ENCODE results near the gene GAS6.
"Not testable (repeated sequence)": the region's sequence is repeated elsewhere in the genome, so short reads cannot be mapped to it uniquely, and the experiment has no call there.

Gene GAS6

GRCh38 chr13:113886561-113887112, 22.8 kb upstream of the GAS6 start:
- no peak for DNase-seq

GRCh38 chr13:113884821-113885220, 20.9 kb upstream of the GAS6 start:
- DNase-seq, result no peak

DNA sequence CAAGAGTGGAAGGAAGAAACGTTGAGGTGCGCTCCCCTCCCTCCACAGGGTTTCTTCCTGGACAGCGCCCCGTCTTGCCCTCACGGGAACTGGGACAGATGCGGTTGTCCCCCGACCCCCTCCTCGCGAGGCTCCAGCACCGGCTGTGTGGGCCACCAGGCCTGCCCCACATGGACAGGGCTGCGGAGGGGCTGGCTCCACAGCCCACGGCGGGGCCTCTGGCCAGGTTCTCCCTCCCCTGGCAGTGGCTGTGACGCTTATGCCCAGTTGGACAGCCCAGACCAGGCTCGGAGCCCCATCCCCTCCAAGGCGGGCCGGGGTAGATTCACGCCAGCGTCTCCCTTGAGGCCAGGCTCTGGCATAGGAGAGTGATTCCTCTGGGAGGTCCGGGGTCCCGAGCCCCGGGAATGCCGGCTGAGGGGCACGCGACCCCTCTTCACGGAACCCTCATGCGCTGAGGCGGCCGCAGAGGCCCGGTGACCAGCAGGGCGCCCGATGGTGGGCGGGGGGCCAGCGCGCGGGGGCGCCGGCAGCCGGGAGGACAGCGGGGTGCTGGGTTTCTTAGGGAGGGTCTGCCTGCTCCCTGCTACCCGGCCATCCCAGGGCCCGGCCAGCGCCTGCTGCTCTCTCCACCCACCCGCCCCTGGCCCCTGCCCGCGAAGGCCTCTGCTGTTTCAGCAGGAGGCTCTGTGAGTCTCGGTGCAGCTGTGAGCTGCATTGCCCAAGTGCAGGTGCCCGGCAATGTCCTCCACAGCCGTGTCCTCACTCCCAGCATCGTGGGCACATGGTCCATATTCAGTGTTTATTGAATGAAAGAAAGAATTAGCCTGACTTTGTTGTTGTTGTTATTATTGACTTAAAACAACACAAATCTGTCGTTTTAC, 20.3 kb upstream of the GAS6 start:
- no peak for DNase-seq

GRCh38 chr13:113883314-113883811, 19.5 kb upstream of the GAS6 start:
- no peak for DNase-seq

- no peak for DNase-seq
Measured at GRCh38 chr13:113882716-113883115, 18.8 kb upstream of the GAS6 start.

- no peak for DNase-seq
Measured at GRCh38 chr13:113882267-113882630, 18.4 kb upstream of the GAS6 start.

DNA sequence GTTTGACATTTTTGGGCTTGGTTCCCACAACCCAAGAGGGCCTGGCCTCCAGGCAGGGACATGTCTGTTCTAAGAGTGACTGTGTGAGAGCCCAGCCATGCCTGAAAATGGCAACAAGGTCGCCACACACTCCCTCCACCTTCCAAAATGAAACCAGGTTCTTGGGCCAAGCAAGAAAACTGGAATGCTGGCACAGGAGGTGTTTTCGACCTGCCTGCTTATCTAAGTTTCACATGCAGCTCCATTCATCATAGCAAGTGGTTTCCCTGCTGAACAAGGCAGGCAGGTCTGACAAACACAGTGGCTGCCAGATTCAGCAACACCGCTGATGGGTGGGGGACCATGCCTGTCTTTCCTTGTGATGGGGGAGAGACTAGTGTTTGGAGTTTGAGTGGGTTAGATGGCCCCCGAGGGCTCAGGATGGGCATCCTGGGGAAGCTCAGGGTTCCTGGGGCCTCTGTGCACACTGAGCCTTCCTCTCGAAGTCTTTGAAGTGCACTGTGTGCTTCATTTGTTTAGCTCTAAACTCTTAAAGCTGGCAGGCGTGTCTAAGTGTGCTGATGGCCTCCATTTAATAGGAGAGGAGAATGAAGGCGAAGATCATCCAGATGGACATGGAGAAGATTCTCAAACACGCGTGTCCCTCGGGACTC, 17.9 kb upstream of the GAS6 start:
- DNase-seq, result no peak

DNA sequence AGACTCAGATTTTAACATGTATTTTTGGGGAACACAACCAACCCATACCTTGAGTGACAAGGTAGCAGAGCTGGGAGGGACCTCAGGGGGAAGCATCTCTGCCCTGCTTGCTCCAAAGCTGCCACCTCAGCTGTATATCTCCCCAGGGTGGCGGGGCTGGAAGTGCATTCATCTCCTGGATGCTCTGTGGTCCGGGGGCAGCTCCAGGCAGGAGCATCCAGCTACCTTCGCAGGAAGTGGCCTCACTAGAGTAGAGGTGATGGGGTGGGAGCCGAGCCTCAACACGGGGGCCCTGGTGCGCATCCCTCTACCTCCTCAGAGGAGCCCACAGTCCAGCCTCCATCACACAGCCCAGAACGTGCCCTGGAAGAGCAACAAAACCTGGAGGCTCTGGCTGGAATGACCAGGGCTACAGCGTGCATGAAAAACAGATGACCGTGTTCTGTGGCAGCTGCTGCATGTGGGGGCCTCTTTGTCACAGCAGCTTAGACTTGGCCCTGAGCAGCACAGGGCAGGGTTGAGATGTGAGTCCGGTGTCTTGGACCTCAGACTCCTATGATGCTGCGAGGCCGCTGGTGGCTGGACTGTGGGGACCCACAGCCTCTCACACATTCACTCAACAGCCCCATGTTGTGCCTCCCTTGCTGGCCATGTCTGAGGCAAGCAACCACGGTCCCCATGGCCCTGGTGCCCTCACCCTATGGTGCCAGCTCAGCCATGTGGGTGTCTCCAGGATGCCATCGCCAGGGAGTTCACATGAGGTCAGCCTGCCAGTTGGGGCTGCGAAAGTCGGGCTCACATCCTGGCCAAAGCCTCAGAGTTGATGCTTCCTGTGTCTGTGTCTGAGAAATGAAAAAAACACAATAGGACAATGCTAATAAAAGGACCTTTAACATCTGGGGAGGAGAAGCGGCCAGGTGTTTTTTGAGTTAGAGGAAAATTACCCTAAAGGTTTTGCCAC, 17.1 kb upstream of the GAS6 start:
- no peak for DNase-seq

GRCh38 chr13:113879494-113880360, 15.9 kb upstream of the GAS6 start:
- no peak for DNase-seq

DNA sequence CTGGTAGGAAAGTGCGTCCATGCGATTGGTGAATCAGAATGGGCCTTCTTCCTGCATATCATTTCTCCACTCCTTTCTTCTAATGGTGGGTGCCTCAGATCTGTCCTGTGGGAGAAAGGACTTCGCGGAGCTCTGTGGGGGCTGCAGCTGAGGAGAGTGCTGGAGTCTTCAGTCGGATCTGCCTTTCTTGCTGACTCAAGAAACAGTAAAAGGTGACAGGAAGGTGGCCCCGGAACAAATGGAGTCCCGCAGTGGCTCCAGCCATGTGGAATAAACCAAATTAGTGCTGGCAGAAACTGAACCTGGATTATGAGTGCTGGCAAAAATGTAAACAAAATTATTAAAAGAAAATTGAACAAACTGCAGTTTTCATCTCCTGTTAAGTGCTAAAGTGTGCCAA, 15.1 kb upstream of the GAS6 start:
- DNase-seq, result no peak

DNA sequence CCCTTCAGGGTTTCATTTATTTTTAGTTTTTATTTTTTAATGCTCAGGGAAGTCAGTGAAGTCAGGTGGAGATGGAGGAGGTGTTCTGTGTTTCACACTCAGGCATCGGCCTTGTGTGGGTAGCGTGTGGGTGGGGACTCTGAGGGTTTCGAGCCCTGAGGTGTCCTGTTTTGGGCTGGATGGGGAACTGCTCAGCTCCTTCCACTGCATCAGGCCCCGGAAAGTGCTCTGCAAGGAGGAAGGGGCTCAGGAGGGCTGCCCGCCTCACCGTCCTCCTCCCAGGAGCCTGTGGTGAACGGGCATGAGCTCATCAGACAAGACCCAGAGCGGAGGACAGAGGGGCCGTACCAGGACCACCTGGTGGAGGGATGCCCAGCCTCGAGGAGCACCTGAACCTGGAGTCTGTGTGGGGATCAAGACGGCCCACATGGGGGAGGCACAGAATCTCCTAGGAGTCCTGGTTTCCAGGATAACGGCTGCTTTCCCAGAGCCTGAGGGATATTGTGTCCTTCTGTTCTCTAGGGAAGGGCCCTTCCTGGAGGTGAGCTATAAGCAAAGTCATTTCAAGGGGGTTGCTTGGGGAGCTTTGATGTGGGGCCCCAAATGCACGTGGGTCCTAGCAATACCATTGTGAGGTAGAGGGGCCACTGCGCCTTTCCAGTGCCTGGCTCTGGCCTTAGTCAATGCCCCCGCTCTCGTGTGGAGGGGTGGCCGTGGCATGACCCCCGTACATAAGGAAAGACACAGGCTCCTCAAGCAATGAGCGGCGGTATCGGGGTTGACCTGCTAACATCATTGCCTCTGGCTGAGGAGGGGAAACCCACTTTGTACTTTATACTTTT, 13.5 kb upstream of the GAS6 start:
- DNase-seq, result no peak

DNA sequence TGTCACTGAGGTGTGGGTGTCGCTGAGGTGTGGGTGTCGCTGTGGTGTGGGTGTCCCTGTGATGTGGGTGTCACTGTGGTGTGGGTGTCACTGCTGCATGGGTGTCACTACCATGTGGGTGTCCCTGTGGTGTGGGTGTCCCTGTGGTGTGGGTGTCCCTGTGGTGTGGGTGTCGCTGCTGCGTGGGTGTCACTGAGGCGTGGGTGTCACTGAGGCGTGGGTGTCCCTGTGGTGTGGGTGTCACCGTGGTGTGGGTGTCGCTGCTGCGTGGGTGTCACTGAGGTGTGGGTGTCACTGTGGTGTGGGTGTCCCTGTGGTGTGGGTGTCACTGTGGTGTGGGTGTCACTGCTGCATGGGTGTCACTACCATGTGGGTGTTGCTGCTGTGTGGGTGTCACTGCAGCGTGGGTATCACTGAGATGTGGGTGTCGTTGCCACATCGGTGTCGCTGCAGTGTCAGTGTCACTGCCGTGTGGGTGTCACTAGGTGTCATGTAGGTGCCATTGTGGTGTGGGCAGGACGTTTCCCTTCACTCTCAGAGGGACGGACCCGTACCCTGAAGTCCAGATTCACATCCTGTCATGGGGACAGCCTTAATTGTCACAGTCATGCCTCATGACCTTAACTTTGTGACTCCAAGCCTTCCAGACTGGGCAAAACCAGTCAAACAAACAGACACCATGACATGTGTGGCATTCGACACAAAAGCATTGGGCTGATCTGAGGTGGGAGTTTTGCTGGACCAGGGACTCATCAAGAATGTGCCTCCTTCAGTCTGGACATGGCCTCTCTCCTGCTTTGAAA, 12.7 kb upstream of the GAS6 start:
- no peak for DNase-seq

DNA sequence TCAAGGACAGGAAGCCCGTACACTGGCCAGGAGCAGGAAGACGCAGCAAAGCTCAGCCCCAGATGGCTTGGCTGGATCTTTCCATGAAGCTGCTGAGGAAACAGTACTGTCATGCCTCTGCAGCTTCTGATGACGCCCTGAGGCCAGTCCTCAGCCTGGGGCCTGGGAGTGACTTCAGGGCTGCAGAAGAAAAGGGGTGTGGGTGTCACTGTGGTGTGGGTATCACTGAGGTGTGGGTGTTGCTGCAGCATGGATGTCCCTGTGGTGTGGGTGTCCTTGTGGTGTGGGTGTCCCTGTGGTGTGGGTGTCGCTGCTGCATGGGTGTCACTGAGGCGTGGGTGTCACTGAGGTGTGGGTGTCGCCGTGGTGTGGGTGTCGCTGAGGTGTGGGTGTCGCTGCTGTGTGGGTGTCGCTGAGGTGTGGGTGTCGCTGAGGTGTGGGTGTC, 12.0 kb upstream of the GAS6 start:
- no peak for DNase-seq

GRCh38 chr13:113875429-113875815, 11.5 kb upstream of the GAS6 start:
- DNase-seq, result no peak

- DNase-seq, result no peak
Measured at GRCh38 chr13:113874579-113875428, 10.9 kb upstream of the GAS6 start.

DNA sequence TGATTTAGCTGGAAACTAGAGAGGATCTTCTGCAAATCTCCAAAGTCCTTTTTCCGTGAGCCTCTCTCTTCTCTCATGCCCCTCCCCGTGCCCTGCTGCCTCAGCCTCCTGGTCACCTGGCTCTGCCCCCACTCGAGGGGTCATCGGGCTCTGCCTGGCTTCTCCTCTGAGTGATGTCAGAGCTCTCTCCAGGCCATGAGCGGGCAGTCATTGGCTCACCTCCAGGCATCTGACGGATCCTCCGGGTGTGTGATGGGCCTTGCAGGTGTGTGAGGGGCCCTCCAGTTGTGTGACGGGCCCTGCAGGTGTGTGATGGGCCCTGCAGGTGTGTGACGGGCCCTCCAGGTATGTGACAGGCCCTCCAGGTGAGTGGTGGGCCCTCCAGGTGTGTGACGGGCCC, 10.3 kb upstream of the GAS6 start:
- no peak for DNase-seq

- DNase-seq, result no peak
Measured at GRCh38 chr13:113869263-113869662, 5.4 kb upstream of the GAS6 start.

GRCh38 chr13:113867913-113868312, 4.0 kb upstream of the GAS6 start:
- DNase-seq, result not testable (repeated sequence)

- no peak for DNase-seq
Measured at GRCh38 chr13:113865427-113865826, 1.6 kb upstream of the GAS6 start.

Data from DMS53 (cell line).